ENCODE data around the gene MTERF1.
"Not testable (repeated sequence)": the region's sequence is repeated elsewhere in the genome, so short reads cannot be mapped to it uniquely, and the experiment has no call there.

The MTERF1 gene

GRCh38 chr7:91899563-91899962 is 19.1 kb upstream of the MTERF1 start:
- H3K27me3 ChIP-seq (replicated peaks; ENCODE audit: control insufficient read depth, insufficient read depth, low read length): no peaks in the 10 kb centered on the region
- no peak overlapping the region for H3K9ac ChIP-seq (ENCODE audit: low read length)
- no peak for DNase-seq (ENCODE audit: low read depth)
- no peaks in the 10 kb centered on the region for H3K36me3 ChIP-seq (ENCODE audit: control insufficient read depth, insufficient read depth, low read length, severe bottlenecking)
- H3K4me3 ChIP-seq (ENCODE audit: low read length): no peak overlapping the region
- no peaks in the 10 kb centered on the region for H3K4me1 ChIP-seq (ENCODE audit: control insufficient read depth, insufficient read depth, low read length)
- no peaks in the 10 kb centered on the region for H3K9me3 ChIP-seq (ENCODE audit: control insufficient read depth, low read length)

GRCh38 chr7:91898240-91898992 is 17.9 kb upstream of the MTERF1 start:
- H3K4me1 ChIP-seq (ENCODE audit: control insufficient read depth, insufficient read depth, low read length): peaks cover 4% of the 10 kb centered on the region
- no peak overlapping the region for H3K9ac ChIP-seq (ENCODE audit: low read length)
- no peaks in the 10 kb centered on the region for H3K27me3 ChIP-seq (replicated peaks; ENCODE audit: control insufficient read depth, insufficient read depth, low read length)
- no peak overlapping the region for H3K4me3 ChIP-seq (ENCODE audit: low read length)
- no peak for DNase-seq (ENCODE audit: low read depth)
- H3K9me3 ChIP-seq (ENCODE audit: control insufficient read depth, low read length): no peaks in the 10 kb centered on the region
- H3K36me3 ChIP-seq (ENCODE audit: control insufficient read depth, insufficient read depth, low read length, severe bottlenecking): no peaks in the 10 kb centered on the region

- Histone ChIP-seq H3K4me1 (ENCODE audit: control insufficient read depth, insufficient read depth, low read length) (peaks cover 4% of the 10 kb centered on the region), H3K4me3 (ENCODE audit: low read length) (no peak overlapping the region), H3K9me3 (ENCODE audit: control insufficient read depth, low read length) (no peaks in the 10 kb centered on the region), H3K36me3 (ENCODE audit: control insufficient read depth, insufficient read depth, low read length, severe bottlenecking) (no peaks in the 10 kb centered on the region), H3K9ac (ENCODE audit: low read length) (no peak overlapping the region), H3K27me3 (replicated peaks; ENCODE audit: control insufficient read depth, insufficient read depth, low read length) (no peaks in the 10 kb centered on the region)
- peak; percentile 7 for DNase-seq (ENCODE audit: low read depth)
Measured at GRCh38 chr7:91894781-91895480, 14.4 kb upstream of the MTERF1 start.

GRCh38 chr7:91893699-91894098 is 13.2 kb upstream of the MTERF1 start:
- H3K9ac ChIP-seq (ENCODE audit: low read length); H3K27me3 ChIP-seq (replicated peaks; ENCODE audit: control insufficient read depth, insufficient read depth, low read length); H3K36me3 ChIP-seq (ENCODE audit: control insufficient read depth, insufficient read depth, low read length, severe bottlenecking); H3K4me1 ChIP-seq (ENCODE audit: control insufficient read depth, insufficient read depth, low read length); DNase-seq (ENCODE audit: low read depth); H3K9me3 ChIP-seq (ENCODE audit: control insufficient read depth, low read length); H3K4me3 ChIP-seq (ENCODE audit: low read length): not testable (repeated sequence)

- no peak overlapping the region for H3K9ac ChIP-seq (ENCODE audit: low read length)
- no peaks in the 10 kb centered on the region for H3K9me3 ChIP-seq (ENCODE audit: control insufficient read depth, low read length)
- H3K4me1 ChIP-seq (ENCODE audit: control insufficient read depth, insufficient read depth, low read length): peaks cover 4% of the 10 kb centered on the region
- DNase-seq (ENCODE audit: low read depth): peak; percentile 14
- H3K36me3 ChIP-seq (ENCODE audit: control insufficient read depth, insufficient read depth, low read length, severe bottlenecking): no peaks in the 10 kb centered on the region
- H3K27me3 ChIP-seq (replicated peaks; ENCODE audit: control insufficient read depth, insufficient read depth, low read length): no peaks in the 10 kb centered on the region
- H3K4me3 ChIP-seq (ENCODE audit: low read length): no peak overlapping the region
Measured at GRCh38 chr7:91892821-91893340, 12.4 kb upstream of the MTERF1 start.

- no peaks in the 10 kb centered on the region for H3K9me3 ChIP-seq (ENCODE audit: control insufficient read depth, low read length)
- no peak overlapping the region for H3K4me3 ChIP-seq (ENCODE audit: low read length)
Measured at GRCh38 chr7:91892099-91892705, 11.7 kb upstream of the MTERF1 start.

GRCh38 chr7:91888271-91889175 is 8.0 kb upstream of the MTERF1 start:
- H3K27me3 ChIP-seq (replicated peaks; ENCODE audit: control insufficient read depth, insufficient read depth, low read length); H3K9me3 ChIP-seq (ENCODE audit: control insufficient read depth, low read length); H3K36me3 ChIP-seq (ENCODE audit: control insufficient read depth, insufficient read depth, low read length, severe bottlenecking); H3K4me1 ChIP-seq (ENCODE audit: control insufficient read depth, insufficient read depth, low read length); H3K4me3 ChIP-seq (ENCODE audit: low read length); H3K9ac ChIP-seq (ENCODE audit: low read length); DNase-seq (ENCODE audit: low read depth): not testable (repeated sequence)

More at GRCh38 chr7:91892099-91892705, 11.7 kb upstream of the MTERF1 start:
- no peak for DNase-seq (ENCODE audit: low read depth)
- Histone ChIP-seq H3K9ac (ENCODE audit: low read length) (no peak overlapping the region), H3K36me3 (ENCODE audit: control insufficient read depth, insufficient read depth, low read length, severe bottlenecking) (no peaks in the 10 kb centered on the region), H3K27me3 (replicated peaks; ENCODE audit: control insufficient read depth, insufficient read depth, low read length) (no peaks in the 10 kb centered on the region), H3K4me1 (ENCODE audit: control insufficient read depth, insufficient read depth, low read length) (peaks cover 4% of the 10 kb centered on the region)

- not testable (repeated sequence) for H3K9me3 ChIP-seq (ENCODE audit: control insufficient read depth, low read length); H3K4me3 ChIP-seq (ENCODE audit: low read length); H3K9ac ChIP-seq (ENCODE audit: low read length); H3K27me3 ChIP-seq (replicated peaks; ENCODE audit: control insufficient read depth, insufficient read depth, low read length); H3K36me3 ChIP-seq (ENCODE audit: control insufficient read depth, insufficient read depth, low read length, severe bottlenecking); DNase-seq (ENCODE audit: low read depth); H3K4me1 ChIP-seq (ENCODE audit: control insufficient read depth, insufficient read depth, low read length)
Measured at GRCh38 chr7:91887336-91888213, 7.1 kb upstream of the MTERF1 start.

- DNase-seq (ENCODE audit: low read depth): no peak
- H3K9me3 ChIP-seq (ENCODE audit: control insufficient read depth, low read length): no peaks in the 10 kb centered on the region
- no peaks in the 10 kb centered on the region for H3K36me3 ChIP-seq (ENCODE audit: control insufficient read depth, insufficient read depth, low read length, severe bottlenecking)
- no peak overlapping the region for H3K4me3 ChIP-seq (ENCODE audit: low read length)
- H3K9ac ChIP-seq (ENCODE audit: low read length): no peak overlapping the region
- H3K4me1 ChIP-seq (ENCODE audit: control insufficient read depth, insufficient read depth, low read length): peaks cover 11% of the 10 kb centered on the region
- H3K27me3 ChIP-seq (replicated peaks; ENCODE audit: control insufficient read depth, insufficient read depth, low read length): no peaks in the 10 kb centered on the region
Measured at GRCh38 chr7:91883676-91884362, 3.3 kb upstream of the MTERF1 start.

- peak; percentile 22 for DNase-seq (ENCODE audit: low read depth)
- Histone ChIP-seq H3K4me1 (ENCODE audit: control insufficient read depth, insufficient read depth, low read length) (peaks cover 22% of the 10 kb centered on the region), H3K27me3 (replicated peaks; ENCODE audit: control insufficient read depth, insufficient read depth, low read length) (no peaks in the 10 kb centered on the region), H3K9ac (ENCODE audit: low read length) (peak overlapping the region; percentile 93), H3K9me3 (ENCODE audit: control insufficient read depth, low read length) (no peaks in the 10 kb centered on the region), H3K36me3 (ENCODE audit: control insufficient read depth, insufficient read depth, low read length, severe bottlenecking) (no peaks in the 10 kb centered on the region), H3K4me3 (ENCODE audit: low read length) (peak overlapping the region; percentile 95)
Measured at GRCh38 chr7:91880016-91880412, 488 bp downstream of the MTERF1 start.
